Measurements from ENCODE around the gene CNDP1. TPM values are rescaled to one million over a fixed set of nuclear protein-coding genes. Genes with fewer than 3 reads are reported as not detected.

Gene CNDP1
- polyA plus RNA-seq, 1 donor (not counting 4 experiments of a cell fraction or from before 2014, with no cell fraction given): not detected

DNA sequence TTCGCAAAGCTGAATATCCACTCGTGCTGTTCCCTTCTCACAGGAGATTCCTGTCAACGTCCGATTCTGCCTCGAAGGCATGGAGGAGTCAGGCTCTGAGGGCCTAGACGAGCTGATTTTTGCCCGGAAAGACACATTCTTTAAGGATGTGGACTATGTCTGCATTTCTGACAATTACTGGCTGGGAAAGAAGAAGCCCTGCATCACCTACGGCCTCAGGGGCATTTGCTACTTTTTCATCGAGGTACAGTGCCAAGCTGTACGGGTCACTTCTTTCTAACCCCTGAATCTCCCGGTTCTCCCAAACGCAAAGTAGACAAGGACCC, 23.6 kb upstream of the CNDP1 start:
- no peaks in the 10 kb centered on the region for H3K4me1 ChIP-seq (ENCODE audit: control insufficient read depth, extremely low read depth, insufficient read depth, low read length)
- no peaks in the 10 kb centered on the region for H3K9me3 ChIP-seq (ENCODE audit: control insufficient read depth, low read depth, low read length)
- FAIRE-seq (no peak), DNase-seq (ENCODE audit: low read depth, low spot score) (no peak)
- no peaks in the 10 kb centered on the region for H3K9me1 ChIP-seq (ENCODE audit: control insufficient read depth, extremely low read depth, insufficient read depth, low read length)
- H3K36me3 ChIP-seq (ENCODE audit: control insufficient read depth in 2 of 2, extremely low read depth in 1 of 2, insufficient read depth in 2 of 2, low read length in 2 of 2): peaks cover 39 to 44% of the 10 kb centered on the region in 2 experiments
- dilution Hi-C loops (cut with MboI; ENCODE audit: extremely low pct_ligation_motif_present, low sequenced_read_pairs): no loop called here
- H3K9ac ChIP-seq (ENCODE audit: control insufficient read depth, extremely low read depth, insufficient read depth, low read length): no peak overlapping the region
- H3K79me2 ChIP-seq (ENCODE audit: control insufficient read depth, insufficient read depth, low read length): peaks cover 14% of the 10 kb centered on the region
- H3K27me3 ChIP-seq (ENCODE audit: control insufficient read depth, extremely low read depth, insufficient read depth, low read length): no peaks in the 10 kb centered on the region
- no peak overlapping the region for H3K27ac ChIP-seq (ENCODE audit: control insufficient read depth, insufficient read depth, low read length)
- H2AFZ ChIP-seq (ENCODE audit: control insufficient read depth, low read length): no peak overlapping the region
- H3K4me3 ChIP-seq (ENCODE audit: control insufficient read depth in 2 of 3, extremely low read depth in 1 of 3, insufficient read depth in 2 of 3, low read depth in 1 of 3, low read length in 3 of 3): no peak overlapping the region
- no peak for TF ChIP-seq EZH2 (IDR thresholded peaks at IDR 0.05; ENCODE audit: low read length)
- TF ChIP-seq, protein P1, sequence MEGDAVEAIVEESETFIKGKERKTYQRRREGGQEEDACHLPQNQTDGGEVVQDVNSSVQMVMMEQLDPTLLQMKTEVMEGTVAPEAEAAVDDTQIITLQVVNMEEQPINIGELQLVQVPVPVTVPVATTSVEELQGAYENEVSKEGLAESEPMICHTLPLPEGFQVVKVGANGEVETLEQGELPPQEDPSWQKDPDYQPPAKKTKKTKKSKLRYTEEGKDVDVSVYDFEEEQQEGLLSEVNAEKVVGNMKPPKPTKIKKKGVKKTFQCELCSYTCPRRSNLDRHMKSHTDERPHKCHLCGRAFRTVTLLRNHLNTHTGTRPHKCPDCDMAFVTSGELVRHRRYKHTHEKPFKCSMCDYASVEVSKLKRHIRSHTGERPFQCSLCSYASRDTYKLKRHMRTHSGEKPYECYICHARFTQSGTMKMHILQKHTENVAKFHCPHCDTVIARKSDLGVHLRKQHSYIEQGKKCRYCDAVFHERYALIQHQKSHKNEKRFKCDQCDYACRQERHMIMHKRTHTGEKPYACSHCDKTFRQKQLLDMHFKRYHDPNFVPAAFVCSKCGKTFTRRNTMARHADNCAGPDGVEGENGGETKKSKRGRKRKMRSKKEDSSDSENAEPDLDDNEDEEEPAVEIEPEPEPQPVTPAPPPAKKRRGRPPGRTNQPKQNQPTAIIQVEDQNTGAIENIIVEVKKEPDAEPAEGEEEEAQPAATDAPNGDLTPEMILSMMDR (optimal IDR thresholded peaks at IDR 0.05 in 1 of 3, IDR thresholded peaks at IDR 0.05 in 1 of 3, conservative IDR thresholded peaks at IDR 0.05 in 1 of 3; ENCODE audit: extremely low read depth in 1 of 3, insufficient read depth in 2 of 3, low read length in 3 of 3): no peak
- H4K20me1 ChIP-seq (ENCODE audit: control insufficient read depth, extremely low read depth, insufficient read depth, low read length): no peaks in the 10 kb centered on the region
- H3K4me2 ChIP-seq (ENCODE audit: control insufficient read depth, extremely low read depth, insufficient read depth, low read depth, low read length): no peak overlapping the region

GRCh38 chr18:74511823-74512222, 22.5 kb upstream of the CNDP1 start:
- no peak overlapping the region for H3K27ac ChIP-seq (ENCODE audit: control insufficient read depth, insufficient read depth, low read length)
- FAIRE-seq: no peak
- H3K4me1 ChIP-seq (ENCODE audit: control insufficient read depth, extremely low read depth, insufficient read depth, low read length): no peaks in the 10 kb centered on the region
- H3K36me3 ChIP-seq (ENCODE audit: control insufficient read depth in 2 of 2, extremely low read depth in 1 of 2, insufficient read depth in 2 of 2, low read length in 2 of 2): peaks cover 41 to 43% of the 10 kb centered on the region in 2 experiments
- H3K4me3 ChIP-seq (ENCODE audit: control insufficient read depth in 2 of 3, extremely low read depth in 1 of 3, insufficient read depth in 2 of 3, low read depth in 1 of 3, low read length in 3 of 3): no peak overlapping the region
- DNase-seq (ENCODE audit: low read depth, low spot score): no peak
- no peak overlapping the region for H3K4me2 ChIP-seq (ENCODE audit: control insufficient read depth, extremely low read depth, insufficient read depth, low read depth, low read length)
- no peaks in the 10 kb centered on the region for H4K20me1 ChIP-seq (ENCODE audit: control insufficient read depth, extremely low read depth, insufficient read depth, low read length)
- peaks cover 13% of the 10 kb centered on the region for H3K79me2 ChIP-seq (ENCODE audit: control insufficient read depth, insufficient read depth, low read length)
- no peaks in the 10 kb centered on the region for H3K27me3 ChIP-seq (ENCODE audit: control insufficient read depth, extremely low read depth, insufficient read depth, low read length)
- H2AFZ ChIP-seq (ENCODE audit: control insufficient read depth, low read length): no peak overlapping the region
- no peaks in the 10 kb centered on the region for H3K9me1 ChIP-seq (ENCODE audit: control insufficient read depth, extremely low read depth, insufficient read depth, low read length)
- no peak for TF ChIP-seq EZH2 (IDR thresholded peaks at IDR 0.05; ENCODE audit: low read length)
- TF ChIP-seq, protein P1 (optimal IDR thresholded peaks at IDR 0.05 in 1 of 3, IDR thresholded peaks at IDR 0.05 in 1 of 3, conservative IDR thresholded peaks at IDR 0.05 in 1 of 3; ENCODE audit: extremely low read depth in 1 of 3, insufficient read depth in 2 of 3, low read length in 3 of 3): no peak
- H3K9me3 ChIP-seq (ENCODE audit: control insufficient read depth, low read depth, low read length): no peaks in the 10 kb centered on the region
- H3K9ac ChIP-seq (ENCODE audit: control insufficient read depth, extremely low read depth, insufficient read depth, low read length): no peak overlapping the region
- dilution Hi-C loops (cut with MboI; ENCODE audit: extremely low pct_ligation_motif_present, low sequenced_read_pairs): no loop called here
